Fibroblast of lung (primary cell): ENCODE data around the gene TNRC18. TPM values are rescaled to one million over a fixed set of nuclear protein-coding genes. Genes with fewer than 3 reads are reported as not detected.

Experiments used
- DNase-seq, 2 donors: peaks; one replicate each; pipeline versions ENCODE4 v3.0.0 to v3.0.0-alpha.2; 2010; ENCODE audit warnings: low read depth in 2 of 2
- H2AFZ ChIP-seq: 2 replicates; pipeline ENCODE4 v1.5.1; 2012; ENCODE audit warnings: low read length, control low read depth, inconsistent platforms
- H3K27ac ChIP-seq: 2 replicates; pipeline ENCODE4 v1.5.1; 2011; ENCODE audit warnings: low read length, control low read depth; ENCODE audit not compliant: insufficient read depth
- H3K27me3 ChIP-seq: 2 replicates; pipeline ENCODE4 v1.5.1; 2011; ENCODE audit warnings: mild to moderate bottlenecking, low read length; ENCODE audit not compliant: control insufficient read depth, insufficient read depth
- H3K36me3 ChIP-seq: 2 replicates; pipeline ENCODE4 v1.5.1; 2011; ENCODE audit warnings: low read length; ENCODE audit not compliant: control insufficient read depth, insufficient read depth
- H3K4me1 ChIP-seq: 2 replicates; pipeline ENCODE4 v1.5.1; 2011; ENCODE audit warnings: low read length; ENCODE audit not compliant: control insufficient read depth, insufficient read depth; ENCODE audit errors: extremely low read depth
- H3K4me2 ChIP-seq: 2 replicates; pipeline ENCODE4 v1.5.1; 2011; ENCODE audit warnings: low read length, control low read depth; ENCODE audit not compliant: insufficient read depth; ENCODE audit errors: extremely low read depth
- H3K4me3 ChIP-seq, 4 experiments: fragments of 200-600 bp in 1 of 4; sonication (generic) in 1 of 4; replicated peaks in 1 of 4; 2 replicates each; pipeline ENCODE4 v1.5.1; 2011 to 2016; ENCODE audit warnings: low read length in 4 of 4, low read depth in 3 of 4, mild to moderate bottlenecking in 3 of 4, control low read depth in 2 of 4, inconsistent platforms in 1 of 4, mixed read lengths in 1 of 4; ENCODE audit not compliant: insufficient read depth in 1 of 4; ENCODE audit errors: control extremely low read depth in 1 of 4
- H3K79me2 ChIP-seq: 2 replicates; pipeline ENCODE4 v1.5.1; 2012; ENCODE audit warnings: mild to moderate bottlenecking, low read length, inconsistent platforms; ENCODE audit not compliant: control insufficient read depth, insufficient read depth
- H3K9ac ChIP-seq: 2 replicates; pipeline ENCODE4 v1.5.1; 2011; ENCODE audit warnings: mild to moderate bottlenecking, low read length, control low read depth; ENCODE audit not compliant: insufficient read depth
- H3K9me3 ChIP-seq: 2 replicates; pipeline ENCODE4 v1.5.1; 2012; ENCODE audit warnings: low read depth, low read length; ENCODE audit not compliant: control insufficient read depth, insufficient read depth
- H4K20me1 ChIP-seq: 2 replicates; pipeline ENCODE4 v1.5.1; 2011; ENCODE audit warnings: low read length; ENCODE audit not compliant: control insufficient read depth, insufficient read depth; ENCODE audit errors: extremely low read depth
- CTCF ChIP-seq, 2 donors: IDR thresholded peaks in 1 of 2; conservative IDR thresholded peaks in 1 of 2; 1 replicate in 1 of 2; 2 replicates in 1 of 2; pipeline ENCODE4 v1.5.1; 2011 to 2012; ENCODE audit warnings: low read length in 2 of 2, control low read depth in 1 of 2, inconsistent platforms in 1 of 2, low read depth in 1 of 2, mild to moderate bottlenecking in 1 of 2
- EZH2 ChIP-seq: IDR thresholded peaks from 2 replicates; pipeline ENCODE4 v1.5.1; 2012; ENCODE audit warnings: low read length, control low read depth, mild to moderate bottlenecking; ENCODE audit errors: missing control alignments
- polyA plus RNA-seq, 2 donors: library from polyadenylated mRNA; depleted of rRNA in 1 of 2; stranded (reverse) in 1 of 2; unstranded in 1 of 2; fragments of >200 nt; gene quantifications; 2 replicates each; pipeline ENCODE4 v1.2.1, GENCODE V29; 2011 to 2012; ENCODE audit warnings: missing spikeins in 1 of 2
- total RNA-seq: library from RNA; depleted of rRNA; stranded (reverse); fragments of >200 nt; gene quantifications from 2 replicates; pipeline ENCODE4 v1.2.1, GENCODE V29; 2014

TNRC18 gene
- total and polyA plus RNA-seq, 2 donors (not counting 1 experiment from before 2014, with no cell fraction given): 19.7 to 38.5 TPM

- Histone ChIP-seq H3K4me1 (peaks cover 2% of the 10 kb centered on the region), H4K20me1 (peaks cover 4% of the 10 kb centered on the region), H3K36me3 (peaks cover 6% of the 10 kb centered on the region), H3K4me2 (peak overlapping the region; percentile 45), H3K79me2 (peaks cover 81% of the 10 kb centered on the region), H3K27me3 (no peaks in the 10 kb centered on the region), H3K27ac (peak overlapping the region; percentile 19), H3K9ac (no peak overlapping the region), H3K9me3 (no peaks in the 10 kb centered on the region), H2AFZ (no peak overlapping the region), H3K4me3 (no peak overlapping the region)
- TF ChIP-seq EZH2: no peak
- TF ChIP-seq CTCF (conservative IDR thresholded peaks at IDR 0.05 in 1 of 2, IDR thresholded peaks at IDR 0.05 in 1 of 2; ENCODE audit: low read depth in 1 of 2, low read length in 2 of 2): no peak
- DNase-seq: peak in 1 of 2 donors; percentile 37
Observed at GRCh38 chr7:5382281-5382892, 41.2 kb downstream of the TNRC18 start.

- peaks cover 4% of the 10 kb centered on the region for H4K20me1 ChIP-seq
- no peaks in the 10 kb centered on the region for H3K9me3 ChIP-seq
- no peak overlapping the region for H3K4me2 ChIP-seq
- H3K36me3 ChIP-seq: peaks cover 4% of the 10 kb centered on the region
- peaks cover 77% of the 10 kb centered on the region for H3K79me2 ChIP-seq
- no peak for DNase-seq
- no peak overlapping the region for H3K4me3 ChIP-seq
- H3K4me1 ChIP-seq: peaks cover 2% of the 10 kb centered on the region
- TF ChIP-seq EZH2: no peak
- no peak for TF ChIP-seq CTCF (conservative IDR thresholded peaks at IDR 0.05 in 1 of 2, IDR thresholded peaks at IDR 0.05 in 1 of 2; ENCODE audit: low read depth in 1 of 2, low read length in 2 of 2)
- H3K27ac ChIP-seq: no peak overlapping the region
- no peaks in the 10 kb centered on the region for H3K27me3 ChIP-seq
- H3K9ac ChIP-seq: no peak overlapping the region
- H2AFZ ChIP-seq: no peak overlapping the region
Observed at GRCh38 chr7:5381071-5381772, 42.4 kb downstream of the TNRC18 start.

- Histone ChIP-seq H3K9me3 (no peaks in the 10 kb centered on the region), H4K20me1 (peaks cover 4% of the 10 kb centered on the region), H3K79me2 (peaks cover 76% of the 10 kb centered on the region), H3K27ac (no peak overlapping the region), H3K4me3 (no peak overlapping the region), H3K36me3 (peaks cover 5% of the 10 kb centered on the region), H2AFZ (no peak overlapping the region), H3K9ac (no peak overlapping the region), H3K4me1 (peaks cover 2% of the 10 kb centered on the region), H3K4me2 (no peak overlapping the region), H3K27me3 (no peaks in the 10 kb centered on the region)
- no peak for DNase-seq
- no peak for TF ChIP-seq CTCF (conservative IDR thresholded peaks at IDR 0.05 in 1 of 2, IDR thresholded peaks at IDR 0.05 in 1 of 2; ENCODE audit: low read depth in 1 of 2, low read length in 2 of 2)
- TF ChIP-seq EZH2: no peak
Observed at GRCh38 chr7:5380350-5381070, 43.1 kb downstream of the TNRC18 start.
